GM23248 (cell line): ENCODE data around the gene EIF4ENIF1. TPM values are rescaled to one million over a fixed set of nuclear protein-coding genes. Genes with fewer than 3 reads are reported as not detected.
"Not testable (repeated sequence)": the region's sequence is repeated elsewhere in the genome, so short reads cannot be mapped to it uniquely, and the experiment has no call there.

Experiments
- DNase-seq: peaks from one replicate; pipeline ENCODE4 v3.0.0-alpha.2; 2015
- H2AFZ ChIP-seq: fragments of 200-600 bp; sonication (generic); 2 replicates; pipeline ENCODE4 v1.6.1; 2016; ENCODE audit warnings: antibody characterized with exemption
- H3F3A ChIP-seq: fragments of 200-600 bp; sonication (generic); 2 replicates; pipeline ENCODE4 v1.6.1; 2016; ENCODE audit warnings: mild to moderate bottlenecking, antibody characterized with exemption, mixed run types; ENCODE audit not compliant: insufficient read depth
- H3K27ac ChIP-seq: fragments of 200-600 bp; sonication (generic); 2 replicates; pipeline ENCODE4 v1.5.1; 2016; ENCODE audit warnings: mild to moderate bottlenecking
- H3K27me3 ChIP-seq: fragments of 200-600 bp; sonication (generic); replicated peaks from 2 replicates; pipeline ENCODE4 v1.6.1; 2016; ENCODE audit warnings: mild to moderate bottlenecking; ENCODE audit not compliant: insufficient read depth
- H3K36me3 ChIP-seq: fragments of 200-600 bp; sonication (generic); 2 replicates; pipeline ENCODE4 v1.6.1; 2016; ENCODE audit warnings: low read depth, mild to moderate bottlenecking
- H3K4me1 ChIP-seq: fragments of 200-600 bp; sonication (generic); 2 replicates; pipeline ENCODE4 v1.6.1; 2016; ENCODE audit warnings: mild to moderate bottlenecking; ENCODE audit not compliant: insufficient read depth
- H3K4me2 ChIP-seq: fragments of 200-600 bp; sonication (generic); one replicate; pipeline ENCODE4 v1.6.1; 2016; ENCODE audit warnings: mild to moderate bottlenecking; ENCODE audit not compliant: unreplicated experiment
- H3K4me3 ChIP-seq: fragments of 200-600 bp; sonication (generic); 2 replicates; pipeline ENCODE4 v1.5.1; 2016; ENCODE audit warnings: mild to moderate bottlenecking
- H3K79me2 ChIP-seq: fragments of 200-600 bp; sonication (generic); 2 replicates; pipeline ENCODE4 v1.6.1; 2016; ENCODE audit warnings: mild to moderate bottlenecking; ENCODE audit not compliant: insufficient read depth
- H3K9ac ChIP-seq: fragments of 200-600 bp; sonication (generic); 2 replicates; pipeline ENCODE4 v1.6.1; 2016; ENCODE audit warnings: mild to moderate bottlenecking
- H3K9me2 ChIP-seq: fragments of 200-600 bp; sonication (generic); 2 replicates; pipeline ENCODE4 v1.6.1; 2016; ENCODE audit warnings: mixed run types, mild to moderate bottlenecking, moderate library complexity; ENCODE audit not compliant: insufficient read depth
- H3K9me3 ChIP-seq: fragments of 200-600 bp; sonication (generic); one replicate; pipeline ENCODE4 v1.6.1; 2017; ENCODE audit warnings: low read depth
- H4K20me1 ChIP-seq: fragments of 200-600 bp; sonication (generic); 2 replicates; pipeline ENCODE4 v1.6.0; 2016; ENCODE audit not compliant: insufficient read depth
- EZH2 ChIP-seq: fragments of 200-600 bp; sonication (generic); IDR thresholded peaks from 2 replicates; pipeline ENCODE4 v1.6.1; 2018; ENCODE audit warnings: antibody characterized with exemption, mild to moderate bottlenecking; ENCODE audit not compliant: insufficient read depth, poor library complexity, severe bottlenecking
- EZH2phosphoT487 ChIP-seq: fragments of 200-600 bp; sonication (generic); IDR thresholded peaks from 2 replicates; pipeline ENCODE4 v1.6.1; 2018; ENCODE audit warnings: antibody characterized with exemption, moderate library complexity, mild to moderate bottlenecking, low read depth; ENCODE audit not compliant: insufficient read depth
- WGBS, 2 experiments: methylation state at CpG; one replicate each; pipeline ENCODE4 v1.1.6; 2015 to 2017; ENCODE audit warnings: low lambda C conversion rate in 2 of 2, low coverage in 1 of 2; ENCODE audit errors: missing lambda C conversion rate in 2 of 2; 5-methylcytosine and 5-hydroxymethylcytosine counted together
- in situ Hi-C: fragments of 300-500 bp; cut with MboI; formaldehyde crosslinking; loops from 2 replicates; pipeline ENCODE4 v1.15.0; 2020
- polyA plus RNA-seq: library from polyadenylated mRNA; unstranded; fragments of >200 nt; fragmentation: Nextera tagmentation; extraction: Ambion mirVana; gene quantifications from 2 replicates; pipeline ENCODE4 v1.2.1, GENCODE V29; 2016
- total RNA-seq: library from RNA; depleted of rRNA; stranded (reverse); fragments of >200 nt; shearing (Covaris generic); gene quantifications from 2 replicates; pipeline ENCODE4 v1.2.3, GENCODE V29; 2014

The EIF4ENIF1 gene
- total and polyA plus RNA-seq, 2 experiments from 2014 or later: 6.2 to 13.9 TPM

GRCh38 chr22:31532060-31532459 is 42.4 kb upstream of the EIF4ENIF1 start:
- no peaks in the 10 kb centered on the region for H3K9me2 ChIP-seq
- WGBS, 2 experiments: 100% methylated on average over 1 of the region's 1 CpG
- no peaks in the 10 kb centered on the region for H3K27me3 ChIP-seq
- in situ Hi-C loops: no loop called here
- H3K9me3 ChIP-seq: no peaks in the 10 kb centered on the region
- H3K4me3 ChIP-seq: no peak overlapping the region
- H3K27ac ChIP-seq: no peak overlapping the region
- H3F3A ChIP-seq: no peaks in the 10 kb centered on the region; the same call in 1 of the 2 replicates
- DNase-seq: peak; percentile 23
- peaks cover 9% of the 10 kb centered on the region for H3K4me1 ChIP-seq
- no peak overlapping the region for H2AFZ ChIP-seq
- no peak overlapping the region for H3K9ac ChIP-seq
- no peaks in the 10 kb centered on the region for H4K20me1 ChIP-seq
- H3K4me2 ChIP-seq: no peak overlapping the region
- H3K36me3 ChIP-seq: no peaks in the 10 kb centered on the region
- H3K79me2 ChIP-seq: no peaks in the 10 kb centered on the region
- TF ChIP-seq EZH2: no peak
- no peak for TF ChIP-seq EZH2phosphoT487

DNA sequence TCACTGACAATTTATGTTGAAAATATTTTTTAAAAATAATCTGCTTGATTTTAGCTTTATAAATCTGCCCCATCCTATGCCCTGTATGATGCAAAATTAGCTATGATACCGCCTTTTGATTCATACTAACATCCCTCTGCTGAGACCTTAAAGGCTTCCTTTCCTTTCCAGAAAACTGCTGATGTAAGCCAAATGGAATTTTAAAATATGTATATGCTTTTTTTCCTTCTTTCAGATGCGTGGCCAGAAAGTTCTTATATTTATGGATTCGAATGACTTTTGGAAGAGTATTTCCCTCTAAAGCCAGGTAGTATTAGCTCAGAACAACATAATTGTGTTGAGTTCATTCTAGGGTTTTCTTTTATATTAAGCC is 41.2 kb upstream of the EIF4ENIF1 start:
- peaks cover 9% of the 10 kb centered on the region for H3K4me1 ChIP-seq
- no peaks in the 10 kb centered on the region for H3K27me3 ChIP-seq
- no peak overlapping the region for H3K9ac ChIP-seq
- H2AFZ ChIP-seq: 0 out of 2 replicates have a peak overlapping the region, but pooled peaks have one; percentile 0
- no peak overlapping the region for H3K4me2 ChIP-seq
- in situ Hi-C loops: no loop called here
- no peaks in the 10 kb centered on the region for H3K9me3 ChIP-seq
- peak; percentile 35 for DNase-seq
- no peak for TF ChIP-seq EZH2
- no peak for TF ChIP-seq EZH2phosphoT487
- H3K36me3 ChIP-seq: no peaks in the 10 kb centered on the region
- H3K27ac ChIP-seq: peak overlapping the region; percentile 11; the same call in 1 of the 2 replicates
- no peaks in the 10 kb centered on the region for H3K9me2 ChIP-seq
- no peaks in the 10 kb centered on the region; the same call in 1 of the 2 replicates for H3F3A ChIP-seq
- H3K79me2 ChIP-seq: no peaks in the 10 kb centered on the region
- WGBS, 2 experiments: 95 to 96% methylated on average over 3 of the region's 3 CpGs
- no peaks in the 10 kb centered on the region for H4K20me1 ChIP-seq
- H3K4me3 ChIP-seq: no peak overlapping the region

- Histone ChIP-seq H3K9ac (no peak overlapping the region), H3F3A (no peaks in the 10 kb centered on the region; the same call in 1 of the 2 replicates), H3K36me3 (no peaks in the 10 kb centered on the region), H3K4me2 (no peak overlapping the region), H3K9me3 (no peaks in the 10 kb centered on the region), H2AFZ (no peak overlapping the region), H4K20me1 (no peaks in the 10 kb centered on the region), H3K4me3 (no peak overlapping the region), H3K4me1 (peaks cover 9% of the 10 kb centered on the region), H3K27ac (no peak overlapping the region), H3K9me2 (no peaks in the 10 kb centered on the region), H3K27me3 (no peaks in the 10 kb centered on the region), H3K79me2 (no peaks in the 10 kb centered on the region)
- TF ChIP-seq EZH2 (no peak), EZH2phosphoT487 (no peak)
- in situ Hi-C loops: no loop called here
- no peak for DNase-seq
- 88 to 93% methylated on average over 7 of the region's 7 CpGs for WGBS, 2 experiments
These were observed 36.6 kb upstream of the EIF4ENIF1 start for GRCh38 chr22:31526270-31526669.

DNA sequence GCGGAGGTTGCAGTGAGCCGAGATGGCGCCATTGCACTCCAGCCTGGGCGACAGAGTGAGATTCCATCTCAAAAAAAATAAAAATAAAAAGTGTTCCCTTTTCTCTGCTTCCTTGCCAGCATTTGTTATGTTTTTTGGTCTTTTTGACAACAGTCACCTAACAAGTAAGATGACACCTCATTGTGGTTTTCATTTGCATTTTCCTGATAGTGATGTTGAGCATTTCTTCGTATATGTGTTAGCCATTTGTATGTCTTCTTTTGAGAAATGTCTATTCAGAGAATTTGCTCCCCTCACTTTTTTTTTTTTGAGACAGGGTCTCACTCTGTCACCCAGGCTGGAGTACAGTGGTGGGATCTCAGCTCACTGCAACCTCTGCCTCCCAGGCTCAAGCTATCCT is 34.5 kb upstream of the EIF4ENIF1 start:
- WGBS, 2 experiments: 94 to 96% methylated on average over 5 of the region's 5 CpGs
- H4K20me1 ChIP-seq, H3K9ac ChIP-seq, H3K27me3 ChIP-seq, in situ Hi-C loops, H3K4me1 ChIP-seq, H3K4me2 ChIP-seq, DNase-seq, H3F3A ChIP-seq, H3K27ac ChIP-seq, H3K4me3 ChIP-seq, H3K79me2 ChIP-seq, H3K36me3 ChIP-seq, H3K9me3 ChIP-seq, H3K9me2 ChIP-seq, H2AFZ ChIP-seq: not testable (repeated sequence)

GRCh38 chr22:31520051-31520450 is 30.4 kb upstream of the EIF4ENIF1 start:
- no peaks in the 10 kb centered on the region for H3K36me3 ChIP-seq
- H3F3A ChIP-seq: no peaks in the 10 kb centered on the region
- in situ Hi-C loops: no loop called here
- H3K27me3 ChIP-seq: no peaks in the 10 kb centered on the region
- 99% methylated on average over 4 of the region's 4 CpGs for WGBS, 2 experiments
- no peaks in the 10 kb centered on the region for H3K4me1 ChIP-seq
- H3K4me2 ChIP-seq: no peak overlapping the region
- H3K4me3 ChIP-seq: no peak overlapping the region
- no peaks in the 10 kb centered on the region for H3K9me2 ChIP-seq
- H3K9me3 ChIP-seq: no peaks in the 10 kb centered on the region
- H3K27ac ChIP-seq: no peak overlapping the region
- H4K20me1 ChIP-seq: no peaks in the 10 kb centered on the region
- no peak overlapping the region for H3K9ac ChIP-seq
- H2AFZ ChIP-seq: no peak overlapping the region
- DNase-seq: no peak
- H3K79me2 ChIP-seq: 0 out of 2 replicates have a peak, but pooled peaks cover 3% of the 10 kb centered on the region
- no peak for TF ChIP-seq EZH2phosphoT487
- TF ChIP-seq EZH2: no peak
